CD4-positive, alpha-beta T cell treated with Interleukin-1 beta for 1 hour (primary cell): ENCODE results near the gene ANKRD24.
A peak's percentile ranks its signal among the peaks of the same experiment; 100 is the strongest.
"Not testable (repeated sequence)": the region's sequence is repeated elsewhere in the genome, so short reads cannot be mapped to it uniquely, and the experiment has no call there.

ENCODE experiments used
- DNase-seq, 2 donors: peaks; one replicate each; pipeline ENCODE4 v3.0.0-alpha.2; 2020 to 2022

ANKRD24 gene

GRCh38 chr19:4174213-4174894, 8.1 kb upstream of the ANKRD24 start:
- no peak for DNase-seq

GRCh38 chr19:4174895-4175668, 7.4 kb upstream of the ANKRD24 start:
- no peak for DNase-seq

- DNase-seq: no peak
Observed at GRCh38 chr19:4175669-4175931, 6.9 kb upstream of the ANKRD24 start.

GRCh38 chr19:4177146-4177545, 5.3 kb upstream of the ANKRD24 start:
- DNase-seq: no peak

- DNase-seq: no peak
Observed at GRCh38 chr19:4178990-4179389, 3.5 kb upstream of the ANKRD24 start.

GRCh38 chr19:4181053-4181508, 1.4 kb upstream of the ANKRD24 start:
- DNase-seq: no peak

- no peak for DNase-seq
Observed at GRCh38 chr19:4183967-4184717, 1.7 kb downstream of the ANKRD24 start.

GRCh38 chr19:4184718-4185352, 2.3 kb downstream of the ANKRD24 start:
- no peak for DNase-seq

GRCh38 chr19:4185413-4186086, 3.1 kb downstream of the ANKRD24 start:
- DNase-seq: no peak

GRCh38 chr19:4186087-4186993, 3.9 kb downstream of the ANKRD24 start:
- peak; percentile 62 to 77 for DNase-seq

GRCh38 chr19:4187313-4188122, 5.0 kb downstream of the ANKRD24 start:
- no peak for DNase-seq

- no peak for DNase-seq
Observed at GRCh38 chr19:4189641-4190040, 7.2 kb downstream of the ANKRD24 start.

- DNase-seq: not testable (repeated sequence)
Observed at GRCh38 chr19:4192537-4192936, 10.0 kb downstream of the ANKRD24 start.

- DNase-seq: no peak
Observed at GRCh38 chr19:4194353-4194752, 11.9 kb downstream of the ANKRD24 start.

GRCh38 chr19:4196009-4196408, 13.5 kb downstream of the ANKRD24 start:
- no peak for DNase-seq

- DNase-seq: no peak
Observed at GRCh38 chr19:4196587-4197148, 14.2 kb downstream of the ANKRD24 start.

GRCh38 chr19:4197228-4197624, 14.7 kb downstream of the ANKRD24 start:
- no peak for DNase-seq

GRCh38 chr19:4197625-4198466, 15.4 kb downstream of the ANKRD24 start:
- no peak for DNase-seq

- no peak for DNase-seq
Observed at GRCh38 chr19:4198467-4199126, 16.1 kb downstream of the ANKRD24 start.
